Mesenchymal stem cell (in vitro differentiated cells and primary cell): ENCODE results near the gene PAX3.

ENCODE experiments used
- DNase-seq: peaks from one replicate; pipeline ENCODE4 v3.0.0-alpha.2; 2013
- H2AFZ ChIP-seq: one replicate; pipeline ENCODE4 v1.6.1; 2013; ENCODE audit warnings: low read depth, mild to moderate bottlenecking, control low read depth, inconsistent platforms, low read length, moderate library complexity
- H2AK5ac ChIP-seq: 2 replicates; pipeline ENCODE4 v1.6.1; 2013; ENCODE audit warnings: low read length, moderate library complexity, mild to moderate bottlenecking, inconsistent platforms; ENCODE audit not compliant: severe bottlenecking
- H2BK120ac ChIP-seq: one replicate; pipeline ENCODE4 v1.6.1; 2013; ENCODE audit warnings: low read depth, mild to moderate bottlenecking, inconsistent platforms, low read length, moderate library complexity
- H2BK12ac ChIP-seq, 2 experiments: one replicate each; pipeline ENCODE4 v1.6.1; 2013; ENCODE audit warnings: inconsistent platforms in 2 of 2, low read length in 2 of 2, mild to moderate bottlenecking in 2 of 2, moderate library complexity in 2 of 2, control low read depth in 1 of 2
- H2BK15ac ChIP-seq: one replicate; pipeline ENCODE4 v1.6.1; 2013; ENCODE audit warnings: mild to moderate bottlenecking, low read depth, inconsistent platforms; ENCODE audit not compliant: poor library complexity, severe bottlenecking
- H2BK5ac ChIP-seq: 2 replicates; pipeline ENCODE4 v1.6.1; 2013; ENCODE audit warnings: low read depth, mild to moderate bottlenecking, low read length, control low read depth, inconsistent platforms; ENCODE audit not compliant: poor library complexity, severe bottlenecking
- H3K14ac ChIP-seq, 2 experiments: one replicate each; pipeline ENCODE4 v1.6.1; 2013; ENCODE audit warnings: inconsistent platforms in 2 of 2, low read length in 2 of 2, control low read depth in 1 of 2, mild to moderate bottlenecking in 1 of 2, moderate library complexity in 1 of 2
- H3K18ac ChIP-seq, 2 experiments: one replicate each; pipeline ENCODE4 v1.6.1; 2013; ENCODE audit warnings: inconsistent platforms in 2 of 2, low read length in 2 of 2, control low read depth in 1 of 2, low read depth in 1 of 2, mild to moderate bottlenecking in 1 of 2
- H3K23ac ChIP-seq, 2 experiments: one replicate each; pipeline ENCODE4 v1.6.1; 2013; ENCODE audit warnings: inconsistent platforms in 2 of 2, low read length in 2 of 2, mild to moderate bottlenecking in 2 of 2, moderate library complexity in 2 of 2, control low read depth in 1 of 2
- H3K27ac ChIP-seq: 2 replicates; pipeline ENCODE4 v1.5.1; 2013; ENCODE audit warnings: mild to moderate bottlenecking, moderate library complexity, low read length, control low read depth, inconsistent platforms; ENCODE audit not compliant: poor library complexity, severe bottlenecking
- H3K27me3 ChIP-seq, 2 experiments: 2 replicates each; pipeline versions ENCODE4 v1.6.1 to v1.7.0; 2013; ENCODE audit warnings: low read length in 2 of 2, mild to moderate bottlenecking in 2 of 2, moderate library complexity in 2 of 2, control low read depth in 1 of 2, inconsistent platforms in 1 of 2; ENCODE audit not compliant: control insufficient read depth in 1 of 2, insufficient read depth in 1 of 2
- H3K36me3 ChIP-seq, 2 experiments: 2 replicates each; pipeline versions ENCODE4 v1.6.1 to v1.7.0; 2013; ENCODE audit warnings: low read length in 2 of 2, control low read depth in 1 of 2, inconsistent platforms in 1 of 2, low read depth in 1 of 2, mild to moderate bottlenecking in 1 of 2; ENCODE audit not compliant: insufficient read depth in 2 of 2, control insufficient read depth in 1 of 2
- H3K4ac ChIP-seq, 2 experiments: one replicate each; pipeline ENCODE4 v1.6.1; 2013; ENCODE audit warnings: inconsistent platforms in 2 of 2, low read length in 2 of 2, mild to moderate bottlenecking in 2 of 2, moderate library complexity in 2 of 2, control low read depth in 1 of 2, low read depth in 1 of 2
- H3K4me1 ChIP-seq: 2 replicates; pipeline ENCODE4 v1.6.1; 2013; ENCODE audit warnings: low read depth, low read length, control low read depth; ENCODE audit not compliant: control insufficient read depth, insufficient read depth
- H3K4me2 ChIP-seq: 2 replicates; pipeline ENCODE4 v1.6.1; 2013; ENCODE audit warnings: low read length, mild to moderate bottlenecking, inconsistent platforms; ENCODE audit not compliant: poor library complexity, severe bottlenecking
- H3K4me3 ChIP-seq, 2 experiments: 2 replicates each; pipeline versions ENCODE4 v1.5.1 to v1.7.0; 2013; ENCODE audit warnings: low read length in 2 of 2, mild to moderate bottlenecking in 2 of 2, control low read depth in 1 of 2, low read depth in 1 of 2; ENCODE audit not compliant: insufficient read depth in 1 of 2
- H3K79me1 ChIP-seq: replicated peaks from 2 replicates; pipeline ENCODE4 v1.6.1; 2013; ENCODE audit warnings: mild to moderate bottlenecking, control low read depth, low read length, inconsistent platforms; ENCODE audit not compliant: poor library complexity, severe bottlenecking
- H3K9ac ChIP-seq: 2 replicates; pipeline ENCODE4 v1.7.0; 2013; ENCODE audit warnings: mild to moderate bottlenecking, low read length, moderate library complexity
- H3K9me3 ChIP-seq: 2 replicates; pipeline ENCODE4 v1.7.0; 2013; ENCODE audit warnings: mild to moderate bottlenecking, low read length; ENCODE audit not compliant: control insufficient read depth
- H4K8ac ChIP-seq: one replicate; pipeline ENCODE4 v1.6.1; 2013; ENCODE audit warnings: inconsistent platforms, mild to moderate bottlenecking, low read length, moderate library complexity
- H4K91ac ChIP-seq: one replicate; pipeline ENCODE4 v1.6.1; 2013; ENCODE audit warnings: mild to moderate bottlenecking, low read length, inconsistent platforms
- WGBS: methylation state at CpG from one replicate; pipeline ENCODE4 v1.1.7; 2013; ENCODE audit warnings: mixed read lengths; 5-methylcytosine and 5-hydroxymethylcytosine counted together

Gene PAX3

DNA sequence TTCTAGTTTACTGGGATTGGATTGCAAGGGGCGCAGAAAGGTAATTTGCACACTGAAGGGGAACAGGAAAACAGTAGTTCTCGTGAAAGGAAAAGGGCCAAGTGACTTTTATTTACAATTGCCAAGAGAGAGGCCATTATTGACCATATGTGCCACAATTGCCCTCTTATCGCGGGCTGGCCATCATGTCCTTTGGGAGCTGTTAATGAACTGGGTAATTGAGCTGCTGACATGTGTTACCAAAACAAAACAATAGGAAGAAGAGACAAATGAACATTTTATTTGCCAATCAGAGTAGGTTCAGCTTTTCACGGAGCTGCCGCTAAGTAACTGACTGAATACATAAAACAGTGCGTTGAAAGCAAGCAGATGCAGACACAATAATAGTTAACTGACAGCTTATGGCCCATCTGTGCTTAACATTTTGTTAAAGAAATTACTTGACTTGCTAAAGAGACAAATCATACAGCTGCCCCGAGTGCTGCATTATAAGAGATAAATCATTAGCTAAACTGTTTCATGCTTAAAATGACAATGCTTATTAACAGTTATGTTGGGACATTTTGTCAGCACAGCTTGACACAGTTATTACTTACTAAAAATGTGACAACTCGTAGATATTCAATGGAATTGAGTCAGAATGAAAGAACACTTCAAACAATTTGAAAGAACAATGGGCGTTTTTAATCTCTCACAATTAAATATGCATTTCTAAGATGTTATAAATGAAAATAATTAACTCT, 57.5 kb downstream of the PAX3 start:
- 5% methylated on average over 7 of the region's 10 CpGs for WGBS
- no peak overlapping the region for H3K14ac ChIP-seq
- no peak overlapping the region for H2AK5ac ChIP-seq
- H3K36me3 ChIP-seq = no peaks in the 10 kb centered on the region
- peaks cover 23 to 33% of the 10 kb centered on the region in 2 experiments for H3K27me3 ChIP-seq
- no peaks in the 10 kb centered on the region for H3K79me1 ChIP-seq
- no peak overlapping the region for H2BK15ac ChIP-seq
- no peak overlapping the region for H3K27ac ChIP-seq
- H3K18ac ChIP-seq = no peak overlapping the region
- H3K4me3 ChIP-seq = no peak overlapping the region
- no peak overlapping the region for H2AFZ ChIP-seq
- no peaks in the 10 kb centered on the region for H3K4me1 ChIP-seq
- H2BK12ac ChIP-seq = no peak overlapping the region
- no peak for DNase-seq
- no peak overlapping the region for H3K4ac ChIP-seq
- H4K91ac ChIP-seq = no peak overlapping the region
- H3K23ac ChIP-seq = no peak overlapping the region
- H3K9me3 ChIP-seq = no peaks in the 10 kb centered on the region
- no peak overlapping the region for H3K4me2 ChIP-seq
- H4K8ac ChIP-seq = no peak overlapping the region
- no peak overlapping the region for H2BK5ac ChIP-seq
- H2BK120ac ChIP-seq = no peak overlapping the region
- H3K9ac ChIP-seq = no peak overlapping the region

DNA sequence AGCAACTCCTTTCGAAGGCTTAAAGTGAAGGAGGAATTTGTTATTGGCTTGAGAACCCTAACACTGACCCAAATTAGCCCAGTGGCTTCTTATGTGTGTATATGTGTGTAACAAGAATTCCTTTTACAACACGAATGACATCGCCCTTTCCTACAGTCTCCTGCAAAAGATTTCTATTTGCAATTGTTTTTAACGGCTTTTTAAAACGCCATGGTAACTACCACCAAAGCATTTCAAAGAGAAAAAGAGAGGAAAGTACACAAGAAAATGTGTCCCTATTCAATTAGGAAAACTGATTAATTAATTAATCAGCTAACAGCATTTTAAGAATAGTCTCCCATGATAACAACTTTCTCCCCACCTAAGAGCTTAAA, 58.1 kb downstream of the PAX3 start:
- Histone ChIP-seq H4K91ac (no peak overlapping the region), H3K4me3 (no peak overlapping the region), H3K4me1 (no peaks in the 10 kb centered on the region), H2BK12ac (no peak overlapping the region), H3K14ac (no peak overlapping the region), H3K9me3 (no peaks in the 10 kb centered on the region), H3K4me2 (no peak overlapping the region), H3K36me3 (no peaks in the 10 kb centered on the region), H2AFZ (no peak overlapping the region), H2BK5ac (no peak overlapping the region), H3K79me1 (no peaks in the 10 kb centered on the region), H3K18ac (no peak overlapping the region), H2AK5ac (no peak overlapping the region), H3K27ac (no peak overlapping the region), H3K4ac (no peak overlapping the region), H4K8ac (no peak overlapping the region), H2BK120ac (no peak overlapping the region), H3K27me3 (peaks cover 23 to 33% of the 10 kb centered on the region in 2 experiments), H3K9ac (no peak overlapping the region), H2BK15ac (no peak overlapping the region), H3K23ac (no peak overlapping the region)
- no CpG with 5 or more reads among the region's 5 CpGs for WGBS
- DNase-seq = no peak

GRCh38 chr2:222239945-222240675, 58.7 kb downstream of the PAX3 start:
- WGBS = 7% methylated on average over 10 of the region's 15 CpGs
- no peak overlapping the region for H3K23ac ChIP-seq
- H3K14ac ChIP-seq = no peak overlapping the region
- H3K9ac ChIP-seq = no peak overlapping the region
- no peak overlapping the region for H2BK12ac ChIP-seq
- no peak overlapping the region for H3K18ac ChIP-seq
- DNase-seq = no peak
- H4K8ac ChIP-seq = no peak overlapping the region
- no peak overlapping the region for H2BK5ac ChIP-seq
- H2AFZ ChIP-seq = peak overlapping the region; percentile 42
- no peaks in the 10 kb centered on the region for H3K79me1 ChIP-seq
- H2BK15ac ChIP-seq = no peak overlapping the region
- H2BK120ac ChIP-seq = no peak overlapping the region
- no peak overlapping the region for H3K4me3 ChIP-seq
- no peaks in the 10 kb centered on the region for H3K4me1 ChIP-seq
- H2AK5ac ChIP-seq = no peak overlapping the region
- no peak overlapping the region for H3K27ac ChIP-seq
- no peak overlapping the region for H3K4me2 ChIP-seq
- no peak overlapping the region for H4K91ac ChIP-seq
- peaks cover 23 to 33% of the 10 kb centered on the region in 2 experiments for H3K27me3 ChIP-seq
- no peaks in the 10 kb centered on the region for H3K36me3 ChIP-seq
- no peak overlapping the region for H3K4ac ChIP-seq
- no peaks in the 10 kb centered on the region for H3K9me3 ChIP-seq

- no peak overlapping the region for H3K9ac ChIP-seq
- H2AK5ac ChIP-seq = no peak overlapping the region
- H2AFZ ChIP-seq = no peak overlapping the region
- no peak overlapping the region for H3K4me3 ChIP-seq
- no peak overlapping the region for H3K18ac ChIP-seq
- no peak overlapping the region for H2BK120ac ChIP-seq
- no peak overlapping the region for H3K4ac ChIP-seq
- no peak overlapping the region for H3K23ac ChIP-seq
- H2BK12ac ChIP-seq = no peak overlapping the region
- no peak for DNase-seq
- 75% methylated on average over 3 of the region's 4 CpGs for WGBS
- H3K27ac ChIP-seq = no peak overlapping the region
- H4K8ac ChIP-seq = no peak overlapping the region
- no peaks in the 10 kb centered on the region for H3K4me1 ChIP-seq
- H3K27me3 ChIP-seq = peaks cover 23 to 33% of the 10 kb centered on the region in 2 experiments
- no peak overlapping the region for H2BK15ac ChIP-seq
- no peak overlapping the region for H3K4me2 ChIP-seq
- no peaks in the 10 kb centered on the region for H3K36me3 ChIP-seq
- no peaks in the 10 kb centered on the region for H3K9me3 ChIP-seq
- no peak overlapping the region for H2BK5ac ChIP-seq
- H3K14ac ChIP-seq = no peak overlapping the region
- H4K91ac ChIP-seq = no peak overlapping the region
- no peaks in the 10 kb centered on the region for H3K79me1 ChIP-seq
These were observed 59.7 kb downstream of the PAX3 start for GRCh38 chr2:222239091-222239490.
